CD4-positive, alpha-beta T cell treated with Interleukin-4 for 1 hour (primary cell): ENCODE measurements around the gene CPE.
"Not testable (repeated sequence)": the region's sequence is repeated elsewhere in the genome, so short reads cannot be mapped to it uniquely, and the experiment has no call there.

Source experiments
- DNase-seq, 2 donors: peaks; one replicate each; pipeline ENCODE4 v3.0.0-alpha.2; 2020 to 2022

CPE gene

GRCh38 chr4:165410214-165410613 lies 31.4 kb downstream of the CPE start:
- DNase-seq: no peak

- no peak for DNase-seq
Measured at GRCh38 chr4:165415910-165416309, 37.1 kb downstream of the CPE start.

GRCh38 chr4:165418073-165418472 lies 39.3 kb downstream of the CPE start:
- DNase-seq: no peak

DNA sequence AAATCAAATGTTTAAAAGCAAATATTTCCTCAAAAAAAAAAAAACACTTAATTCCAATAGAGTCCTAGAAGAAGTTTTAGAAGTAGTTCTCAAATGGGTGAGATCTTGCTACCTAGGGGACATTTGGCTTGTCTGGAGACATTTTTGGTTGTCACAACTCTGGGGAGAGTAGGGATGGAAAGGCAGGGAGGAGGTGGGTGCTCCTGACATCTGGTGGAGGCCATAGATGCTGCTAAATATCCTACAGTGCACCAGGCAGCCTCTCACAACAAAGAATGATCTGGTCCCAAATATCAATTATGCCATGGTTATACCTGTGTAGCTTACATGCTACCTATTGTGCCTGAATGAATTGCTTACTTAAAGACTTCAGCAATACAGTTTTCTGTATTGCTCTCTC lies 46.8 kb downstream of the CPE start:
- DNase-seq: no peak

- no peak for DNase-seq
Measured at GRCh38 chr4:165426331-165426730, 47.5 kb downstream of the CPE start.

DNA sequence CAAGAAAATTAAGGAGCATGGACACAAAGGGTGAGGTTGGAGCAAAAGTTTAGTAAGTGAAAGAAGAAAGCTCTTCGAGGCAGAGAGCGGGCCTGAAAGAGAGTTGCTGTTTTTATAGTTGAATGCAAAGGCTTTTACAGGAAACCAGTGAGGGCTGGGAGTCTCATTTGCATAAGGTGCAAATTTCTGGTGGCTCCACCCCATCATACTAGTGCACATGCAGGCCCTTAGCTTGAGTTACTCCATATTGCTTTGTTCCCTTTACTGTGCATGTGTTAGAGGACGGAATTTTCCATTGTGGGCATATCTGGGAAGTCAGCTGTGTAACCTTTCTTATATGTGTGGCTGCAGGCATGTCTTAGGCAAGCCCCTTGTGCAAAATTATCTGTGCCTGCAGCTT lies 48.0 kb downstream of the CPE start:
- no peak for DNase-seq

GRCh38 chr4:165428957-165429356 lies 50.1 kb downstream of the CPE start:
- DNase-seq: no peak

GRCh38 chr4:165433529-165433928 lies 54.7 kb downstream of the CPE start:
- no peak for DNase-seq

- DNase-seq: no peak
Measured at GRCh38 chr4:165437691-165438090, 58.9 kb downstream of the CPE start.

GRCh38 chr4:165439344-165439743 lies 60.5 kb downstream of the CPE start:
- DNase-seq: no peak

DNA sequence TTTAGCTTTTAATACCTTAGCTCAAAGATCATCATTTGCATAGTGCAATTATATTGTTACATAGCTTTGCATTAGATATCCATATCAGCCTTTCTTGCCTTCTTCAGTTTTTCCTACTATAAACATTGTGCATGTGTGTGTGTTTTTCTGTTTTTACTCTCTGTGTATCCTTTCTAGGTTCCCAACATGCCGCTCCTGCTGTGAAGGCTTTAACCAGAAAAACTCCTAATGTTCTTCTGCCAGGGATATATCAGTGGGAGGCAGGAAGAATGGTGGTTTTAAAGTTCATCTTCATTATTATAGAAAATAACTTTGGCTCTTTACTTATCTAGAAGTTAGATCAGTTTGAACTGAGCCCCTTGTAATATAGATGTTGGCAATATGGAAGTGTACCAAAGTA lies 61.2 kb downstream of the CPE start:
- no peak for DNase-seq

DNA sequence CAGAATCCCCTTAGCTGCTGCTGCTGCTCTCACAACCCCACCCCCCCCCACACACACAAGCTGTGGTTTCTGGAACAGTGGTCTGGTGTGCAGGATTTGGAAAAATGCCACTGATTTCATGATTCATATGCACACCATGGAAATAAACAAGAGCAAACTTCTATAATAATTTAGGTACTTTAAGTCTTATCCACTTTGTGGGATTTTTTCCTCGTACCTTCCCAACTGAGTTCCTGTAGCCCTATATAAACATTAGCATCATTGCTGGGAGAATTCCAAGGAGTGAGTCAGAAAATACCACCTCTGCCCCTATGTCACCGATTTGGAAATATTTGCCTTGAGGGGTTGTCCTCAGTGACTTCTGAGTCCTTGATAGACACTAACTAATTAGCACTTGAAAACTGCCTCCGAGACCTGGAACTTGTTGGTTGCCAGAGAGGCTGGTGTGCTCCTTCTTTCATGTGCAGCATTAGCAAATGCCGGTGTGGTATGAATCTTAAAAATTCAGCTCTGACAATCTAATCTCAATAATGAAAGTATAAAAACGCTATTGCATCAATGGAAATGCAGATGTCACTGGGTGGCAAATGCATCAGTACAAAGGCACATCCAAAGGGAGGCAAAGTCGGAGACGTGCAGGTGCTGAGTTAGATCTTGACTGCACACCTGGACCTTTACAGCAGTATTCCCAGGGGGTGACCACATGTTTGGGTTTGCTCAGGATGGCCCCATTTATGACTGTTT lies 61.8 kb downstream of the CPE start:
- DNase-seq: no peak

DNA sequence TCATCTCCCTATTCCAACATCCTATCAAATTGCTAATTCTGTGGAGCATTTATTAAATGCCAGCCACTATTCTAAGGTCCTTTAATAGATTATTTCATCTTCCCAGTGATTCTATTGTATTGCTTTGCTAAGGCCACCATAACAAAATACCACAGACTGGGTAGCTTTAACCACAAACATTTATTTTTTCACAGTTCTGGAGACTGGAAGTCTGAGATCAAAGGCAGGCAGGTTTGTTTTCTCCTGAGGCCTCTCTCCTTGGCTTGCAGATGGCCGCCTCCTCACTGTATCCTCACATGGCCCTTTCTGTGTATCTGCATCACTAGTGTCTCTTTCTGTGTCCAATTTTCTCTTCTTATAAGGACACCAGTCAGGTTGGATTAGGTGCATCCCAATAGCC lies 64.5 kb downstream of the CPE start:
- no peak for DNase-seq

GRCh38 chr4:165448700-165449099 lies 69.9 kb downstream of the CPE start:
- no peak for DNase-seq

DNA sequence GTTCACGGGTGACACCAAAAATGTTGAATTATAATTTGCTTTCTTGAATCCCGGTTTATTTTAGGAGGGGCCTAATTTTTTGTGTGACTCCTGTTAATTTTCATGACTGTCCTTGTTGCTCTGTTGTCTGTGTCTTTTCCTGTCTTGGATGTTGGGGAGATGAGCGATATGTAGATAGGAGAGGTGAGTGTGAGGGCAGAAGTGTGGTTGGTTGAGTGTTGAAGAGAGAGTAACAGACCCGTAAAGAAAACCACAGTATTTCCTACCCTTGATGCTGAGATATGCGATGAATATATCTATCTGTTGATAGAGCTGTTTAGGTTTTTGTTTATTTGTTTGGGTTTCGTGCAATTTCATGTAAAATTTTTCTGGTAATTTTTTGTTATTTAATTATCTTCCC lies 70.5 kb downstream of the CPE start:
- no peak for DNase-seq

- no peak for DNase-seq
Measured at GRCh38 chr4:165450871-165451270, 72.1 kb downstream of the CPE start.

DNA sequence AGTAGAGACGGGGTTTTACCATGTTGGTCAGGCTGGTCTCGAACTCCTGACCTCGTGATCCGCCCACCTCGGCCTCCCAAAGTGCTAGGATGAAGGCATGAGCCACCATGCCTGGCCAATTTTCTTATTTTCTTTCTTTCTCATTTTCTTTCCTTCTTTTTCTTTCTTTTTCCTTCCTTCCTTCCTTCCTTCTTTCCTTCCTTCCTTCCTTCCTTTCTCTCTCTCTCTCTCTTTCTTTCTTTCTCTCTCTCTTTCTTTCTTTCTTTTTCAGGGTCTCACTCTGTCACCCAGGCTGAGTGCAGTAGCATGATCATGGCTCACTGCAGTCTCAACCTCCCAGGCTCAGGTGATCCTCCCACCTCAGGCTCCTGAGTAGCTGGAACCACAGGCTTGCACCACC lies 74.3 kb downstream of the CPE start:
- DNase-seq: not testable (repeated sequence)

DNA sequence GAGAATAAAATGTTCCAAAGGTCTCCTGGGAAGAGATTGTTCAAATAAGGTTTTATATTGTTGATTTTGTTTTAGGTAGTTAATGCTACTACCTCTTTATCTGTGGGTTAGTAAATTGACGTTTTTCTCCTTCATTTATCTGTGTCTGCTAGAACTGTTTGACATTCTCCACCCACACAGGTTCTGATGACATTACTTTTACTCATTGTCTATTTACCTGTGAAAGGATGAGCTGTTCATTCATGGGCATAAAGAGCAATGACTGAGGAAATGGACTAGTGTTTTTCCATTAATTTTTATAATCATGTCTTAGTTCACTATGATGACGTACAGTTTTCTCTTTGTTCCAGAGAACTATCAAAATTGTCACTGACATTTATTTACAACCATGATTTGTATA lies 75.6 kb downstream of the CPE start:
- no peak for DNase-seq

DNA sequence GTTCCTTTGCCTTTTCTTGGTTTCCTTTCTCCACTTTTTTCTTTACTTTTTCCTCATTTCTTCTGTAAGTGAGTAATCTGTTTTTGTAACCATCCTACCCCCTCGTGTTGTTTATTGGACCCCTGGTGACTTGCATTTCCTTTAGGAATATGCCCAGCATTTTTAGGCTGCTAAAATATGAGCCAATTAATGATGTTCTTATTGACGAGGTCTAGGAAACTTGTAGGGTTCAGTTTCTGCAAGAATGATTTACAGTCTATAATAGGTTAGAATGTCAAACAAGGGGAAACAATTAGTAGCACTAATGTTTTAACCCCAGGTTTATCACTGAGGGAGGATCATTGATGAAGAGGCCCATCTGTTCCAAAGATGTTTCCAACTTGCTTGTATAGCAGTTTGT lies 79.0 kb downstream of the CPE start:
- no peak for DNase-seq

GRCh38 chr4:165458471-165458870 lies 79.7 kb downstream of the CPE start:
- no peak for DNase-seq

DNA sequence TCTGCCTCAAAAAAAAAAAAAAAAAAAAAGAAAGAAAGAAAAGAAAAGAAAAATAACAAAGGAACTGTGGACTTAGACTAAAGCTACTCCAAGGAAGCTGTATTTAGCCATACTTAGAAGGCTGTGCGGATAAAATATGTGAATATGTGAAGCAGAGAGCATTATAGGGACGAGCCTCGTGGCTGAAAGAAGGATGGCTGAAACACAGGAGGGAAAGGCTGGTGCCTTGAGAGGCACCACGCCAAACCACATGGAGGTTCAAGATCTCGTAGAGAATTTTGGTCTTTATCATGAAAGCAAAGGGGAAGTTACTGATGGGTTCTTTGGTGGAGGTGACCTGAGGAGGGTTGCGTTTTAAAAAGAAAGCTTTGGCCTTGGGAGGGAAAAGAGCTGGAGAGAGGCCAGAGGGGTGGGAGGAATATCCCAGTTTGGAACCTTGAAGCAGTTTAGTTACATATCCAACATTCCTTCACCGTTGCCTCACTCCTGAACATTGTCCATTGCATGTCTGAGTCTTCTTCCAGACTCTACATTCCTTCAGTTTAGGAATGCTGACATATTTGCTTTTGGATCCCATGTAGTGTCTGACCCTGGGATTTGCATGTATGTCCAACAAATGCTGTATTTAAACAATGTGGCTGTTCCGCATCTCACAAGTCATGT lies 82.5 kb downstream of the CPE start:
- DNase-seq: no peak

DNA sequence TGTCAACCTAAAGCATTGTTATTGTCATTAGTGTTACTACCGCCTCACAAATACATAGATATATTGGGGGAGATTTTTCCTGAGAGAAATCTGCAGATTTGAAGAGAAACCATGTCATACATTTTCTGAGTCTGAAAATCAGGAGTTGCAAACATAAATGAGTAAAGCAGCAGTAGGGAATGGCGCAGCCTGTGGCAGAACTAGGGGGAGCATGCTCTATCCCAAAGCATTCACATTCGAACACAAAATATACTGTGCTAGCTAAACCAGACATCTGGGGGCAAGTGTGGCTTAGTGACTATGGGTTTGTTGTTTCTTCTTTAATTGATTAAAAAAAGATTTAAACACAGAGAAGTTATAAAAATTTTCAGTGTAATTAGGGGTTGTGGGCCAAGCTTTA lies 83.2 kb downstream of the CPE start:
- no peak for DNase-seq

DNA sequence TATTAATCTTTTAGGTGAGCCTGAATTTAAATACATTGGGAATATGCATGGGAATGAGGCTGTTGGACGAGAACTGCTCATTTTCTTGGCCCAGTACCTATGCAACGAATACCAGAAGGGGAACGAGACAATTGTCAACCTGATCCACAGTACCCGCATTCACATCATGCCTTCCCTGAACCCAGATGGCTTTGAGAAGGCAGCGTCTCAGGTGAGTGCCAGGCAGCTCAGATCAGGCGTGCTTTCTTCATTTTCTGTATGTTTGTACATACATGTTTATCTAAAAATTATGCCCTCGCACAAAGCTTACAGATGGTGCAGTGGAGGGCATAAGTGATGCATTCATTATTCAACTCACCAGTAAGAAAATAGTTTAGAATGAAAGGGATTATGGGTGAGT lies 85.6 kb downstream of the CPE start:
- DNase-seq: no peak

DNA sequence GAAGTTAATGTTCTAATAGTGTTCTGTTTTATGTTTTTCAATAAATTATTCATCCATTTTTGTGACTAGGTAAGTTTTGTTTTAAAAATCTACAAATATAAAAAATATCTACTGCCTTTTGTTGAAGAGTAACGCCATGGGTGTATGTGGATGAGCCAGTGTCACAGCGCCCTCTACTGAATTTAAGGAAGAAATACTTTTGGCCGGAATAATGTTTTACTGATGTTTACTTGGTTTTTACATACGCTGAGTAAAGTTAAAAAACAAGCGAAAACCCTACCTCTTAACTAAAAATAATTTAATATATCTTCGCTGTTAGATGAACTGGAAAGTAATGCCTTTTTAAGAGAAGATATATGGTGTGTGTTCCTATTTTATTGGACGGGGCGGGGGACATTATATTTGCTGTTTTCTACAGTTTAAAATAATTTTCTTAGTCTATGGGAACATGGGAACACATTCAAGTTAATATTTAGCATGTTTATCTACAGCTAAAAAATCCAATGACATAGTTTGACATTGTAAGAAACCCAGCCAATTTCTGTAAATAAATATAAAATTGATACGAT lies 86.1 kb downstream of the CPE start:
- peak; percentile 18 to 55 for DNase-seq

- DNase-seq: no peak
Measured at GRCh38 chr4:165470009-165470408, 91.2 kb downstream of the CPE start.
